ENCODE data around the gene PLEKHG5.

DNA sequence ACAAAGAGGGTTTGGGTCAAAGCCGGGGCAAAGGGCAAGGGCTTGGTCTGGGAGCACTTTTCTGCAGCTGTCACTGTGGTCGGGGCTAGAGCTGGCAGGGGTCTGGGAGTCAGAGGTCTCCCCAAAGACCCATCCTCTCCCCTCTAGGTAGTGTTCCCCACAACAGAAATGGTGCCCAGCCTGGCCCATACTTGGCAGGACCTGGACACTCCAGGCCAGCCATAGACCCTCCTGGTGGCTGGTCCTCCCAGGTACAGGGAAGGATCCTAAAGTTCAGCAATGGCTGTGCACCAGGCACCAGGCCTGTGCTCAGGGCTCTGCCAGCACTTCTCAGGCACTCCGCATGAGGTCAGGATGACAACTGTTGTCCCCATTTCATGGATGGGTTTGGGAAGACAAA is 55.9 kb downstream of the PLEKHG5 start:
- TF ChIP-seq, protein P1, sequence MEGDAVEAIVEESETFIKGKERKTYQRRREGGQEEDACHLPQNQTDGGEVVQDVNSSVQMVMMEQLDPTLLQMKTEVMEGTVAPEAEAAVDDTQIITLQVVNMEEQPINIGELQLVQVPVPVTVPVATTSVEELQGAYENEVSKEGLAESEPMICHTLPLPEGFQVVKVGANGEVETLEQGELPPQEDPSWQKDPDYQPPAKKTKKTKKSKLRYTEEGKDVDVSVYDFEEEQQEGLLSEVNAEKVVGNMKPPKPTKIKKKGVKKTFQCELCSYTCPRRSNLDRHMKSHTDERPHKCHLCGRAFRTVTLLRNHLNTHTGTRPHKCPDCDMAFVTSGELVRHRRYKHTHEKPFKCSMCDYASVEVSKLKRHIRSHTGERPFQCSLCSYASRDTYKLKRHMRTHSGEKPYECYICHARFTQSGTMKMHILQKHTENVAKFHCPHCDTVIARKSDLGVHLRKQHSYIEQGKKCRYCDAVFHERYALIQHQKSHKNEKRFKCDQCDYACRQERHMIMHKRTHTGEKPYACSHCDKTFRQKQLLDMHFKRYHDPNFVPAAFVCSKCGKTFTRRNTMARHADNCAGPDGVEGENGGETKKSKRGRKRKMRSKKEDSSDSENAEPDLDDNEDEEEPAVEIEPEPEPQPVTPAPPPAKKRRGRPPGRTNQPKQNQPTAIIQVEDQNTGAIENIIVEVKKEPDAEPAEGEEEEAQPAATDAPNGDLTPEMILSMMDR (conservative IDR thresholded peaks at IDR 0.05; ENCODE audit: low read depth, low read length), result no peak
- no peak for TF ChIP-seq EZH2 (IDR thresholded peaks at IDR 0.05; ENCODE audit: borderline replicate concordance, low read depth, low read length, poor library complexity, severe bottlenecking)
